Activated CD4-positive, alpha-beta T cell treated with anti-CD3 and anti-CD28 coated beads for 24 hours (primary cell): ENCODE results near the gene BTG4.

Experiments used
- DNase-seq, 2 donors: peaks; one replicate each; pipeline ENCODE4 v3.0.0-alpha.2; 2020; ENCODE audit warnings: low read depth in 2 of 2

The BTG4 gene

DNA sequence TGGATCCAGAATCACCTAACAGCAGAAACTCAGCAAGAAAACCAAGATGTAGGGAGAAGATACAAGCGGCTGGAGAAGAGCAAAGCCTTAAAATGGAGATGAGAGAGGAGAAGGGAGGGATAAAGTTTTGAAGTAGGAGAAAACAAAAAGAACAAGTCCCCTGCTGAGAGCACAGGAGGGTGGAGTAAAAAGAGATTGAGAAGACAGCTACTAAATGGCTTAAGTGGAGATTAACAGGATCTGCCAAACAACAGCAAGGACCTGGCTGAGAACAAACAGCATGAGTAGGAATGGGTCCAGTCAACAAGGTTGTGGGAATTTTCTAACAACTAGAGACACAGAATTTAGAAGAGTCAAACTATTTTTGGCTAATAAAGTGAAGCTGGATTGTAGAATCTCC lies 18.1 kb downstream of the BTG4 start:
- no peak for DNase-seq

DNA sequence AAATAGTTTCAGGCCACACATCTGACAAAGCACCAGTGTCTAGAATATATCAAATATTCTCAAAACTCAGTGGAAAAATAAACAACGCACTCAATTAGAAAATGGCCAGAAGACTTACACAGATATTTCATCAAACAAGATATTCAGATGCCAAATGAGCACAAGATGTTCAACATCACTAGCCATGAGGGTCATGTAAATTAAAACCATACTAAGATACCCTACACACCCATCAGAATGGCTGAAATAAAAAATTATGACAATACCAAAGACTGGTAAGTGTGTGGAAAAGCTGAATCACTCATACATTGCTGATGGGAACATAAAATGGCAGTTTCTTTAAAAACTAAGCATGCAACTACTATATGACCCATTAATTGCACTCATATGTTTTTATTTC lies 21.7 kb downstream of the BTG4 start:
- no peak for DNase-seq

DNA sequence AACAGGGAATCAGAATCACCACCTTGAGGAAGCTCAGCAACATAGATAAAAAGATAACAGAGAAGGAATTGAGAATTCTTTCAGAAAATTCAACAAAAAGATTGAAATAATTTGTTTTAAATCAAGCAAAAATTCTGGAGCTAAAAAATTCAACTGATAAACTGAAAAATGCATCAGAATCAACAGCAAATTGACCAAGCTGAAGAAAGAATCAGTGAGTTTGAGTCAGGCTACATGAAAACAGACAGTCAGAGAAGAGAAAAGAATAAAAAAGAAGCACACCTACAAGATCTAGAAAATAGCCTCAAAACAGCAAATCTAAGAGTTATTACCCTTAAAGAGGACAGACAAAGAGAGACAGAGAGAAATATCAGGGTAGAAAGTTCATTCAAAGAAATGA lies 28.8 kb downstream of the BTG4 start:
- no peak for DNase-seq

DNA sequence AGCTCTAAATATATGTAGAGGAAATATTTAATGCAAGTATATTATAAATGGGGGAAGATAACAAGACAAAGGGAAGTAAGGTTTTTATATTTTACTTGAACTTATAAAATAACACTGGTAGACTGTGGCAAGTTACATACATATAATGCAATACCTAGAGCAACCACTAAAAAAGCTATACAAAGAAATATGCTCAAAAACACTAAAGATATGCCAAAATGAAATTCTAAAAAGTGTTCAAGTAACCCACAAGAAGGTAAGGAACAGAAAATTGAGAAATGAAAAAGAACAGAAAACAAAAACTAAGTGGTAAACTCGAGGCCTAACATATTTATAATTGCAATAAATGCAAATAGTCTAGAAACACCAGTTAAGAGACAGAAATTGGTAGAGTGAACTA lies 32.5 kb downstream of the BTG4 start:
- no peak for DNase-seq

DNA sequence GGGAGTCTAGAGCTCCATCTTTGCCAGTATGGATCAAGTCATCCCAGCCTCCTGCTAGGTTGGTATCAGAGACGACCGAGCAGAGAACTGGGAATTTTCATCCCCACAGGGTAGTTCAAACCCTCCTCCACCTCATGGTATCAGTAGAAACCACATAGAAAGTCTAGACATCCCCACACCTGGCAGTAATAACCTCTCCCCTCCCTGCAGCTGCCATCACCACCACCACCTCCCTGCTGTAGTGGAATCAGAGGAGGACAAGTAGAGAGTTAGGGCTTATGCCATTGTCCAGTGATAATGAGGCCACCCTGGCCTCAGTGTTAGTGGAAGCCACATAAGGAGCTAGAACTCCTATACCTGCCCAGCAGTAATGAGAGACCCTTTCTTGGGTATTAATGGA lies 34.3 kb downstream of the BTG4 start:
- no peak for DNase-seq

DNA sequence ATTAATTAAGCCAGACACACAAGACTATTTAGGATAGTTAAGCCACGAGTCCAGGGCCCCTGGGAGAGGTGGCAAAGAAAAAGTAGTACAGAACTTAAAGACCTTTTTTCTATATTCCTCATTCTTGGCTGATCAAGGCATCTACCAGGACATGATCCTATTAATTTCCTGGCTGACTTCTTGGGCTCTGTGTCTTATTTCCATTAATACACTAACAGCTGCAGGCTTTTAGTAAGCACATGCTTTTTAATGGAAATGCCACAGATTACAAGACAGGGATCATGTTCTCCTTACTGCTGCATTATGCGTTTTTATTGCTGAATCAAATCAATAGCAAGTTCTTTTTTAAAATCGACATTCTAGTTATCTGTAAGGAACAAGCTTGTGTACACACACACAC lies 35.2 kb downstream of the BTG4 start:
- DNase-seq, result no peak

DNA sequence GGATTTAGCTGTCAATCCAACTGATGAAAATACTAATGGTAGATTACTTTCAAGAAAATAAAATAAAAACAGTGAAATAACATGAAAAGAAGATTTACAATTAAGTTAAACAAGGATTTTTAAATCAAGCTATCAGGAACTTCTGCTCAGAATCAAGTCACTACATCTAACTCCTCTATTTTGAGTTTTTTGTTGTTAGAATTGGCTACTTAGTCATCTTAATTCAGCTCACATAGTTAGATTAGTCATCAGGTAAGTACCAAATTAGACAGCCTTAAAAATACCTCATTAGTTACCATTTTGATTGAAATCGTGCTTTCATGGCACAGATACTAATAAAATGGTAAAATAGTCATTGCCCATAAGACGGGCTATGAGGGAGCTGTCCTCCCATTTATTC lies 35.8 kb downstream of the BTG4 start:
- DNase-seq, result no peak

DNA sequence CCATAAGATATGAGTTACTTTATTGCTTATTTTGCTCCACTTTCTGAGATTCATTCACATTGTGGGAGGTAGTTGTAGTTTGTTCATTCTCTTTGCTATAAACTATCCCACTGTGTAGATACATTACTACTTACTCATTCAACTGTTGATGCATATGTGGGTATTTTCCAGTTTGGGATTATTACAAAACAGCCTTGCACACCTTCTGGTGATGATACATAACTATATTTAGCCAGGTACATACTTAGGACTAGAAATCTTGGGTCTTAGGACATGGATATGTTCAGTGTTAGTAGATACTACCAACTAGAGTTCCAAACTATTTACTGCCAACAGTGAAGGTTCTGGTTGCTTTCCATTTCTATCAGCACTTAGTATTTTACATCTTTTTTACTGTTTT lies 37.8 kb downstream of the BTG4 start:
- no peak for DNase-seq

DNA sequence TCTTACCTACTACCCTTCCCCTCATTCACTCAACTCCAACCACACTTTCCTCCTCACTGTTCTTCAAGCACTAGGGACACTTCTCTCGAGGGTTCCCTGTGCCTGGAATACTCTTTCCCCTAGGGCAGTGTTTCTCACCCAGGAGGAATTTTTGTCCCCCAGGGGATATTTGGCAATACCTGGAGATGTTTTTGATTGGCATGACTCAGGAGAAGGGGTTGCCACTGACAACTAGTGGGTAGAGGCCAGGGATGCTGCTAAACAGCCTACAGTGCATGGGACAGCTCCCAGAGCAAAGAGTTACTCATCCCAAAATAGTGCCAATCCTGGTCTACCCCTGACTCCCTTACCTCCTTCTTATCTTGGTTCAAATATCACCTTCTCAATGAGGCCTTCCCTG lies 40.0 kb downstream of the BTG4 start:
- no peak for DNase-seq

DNA sequence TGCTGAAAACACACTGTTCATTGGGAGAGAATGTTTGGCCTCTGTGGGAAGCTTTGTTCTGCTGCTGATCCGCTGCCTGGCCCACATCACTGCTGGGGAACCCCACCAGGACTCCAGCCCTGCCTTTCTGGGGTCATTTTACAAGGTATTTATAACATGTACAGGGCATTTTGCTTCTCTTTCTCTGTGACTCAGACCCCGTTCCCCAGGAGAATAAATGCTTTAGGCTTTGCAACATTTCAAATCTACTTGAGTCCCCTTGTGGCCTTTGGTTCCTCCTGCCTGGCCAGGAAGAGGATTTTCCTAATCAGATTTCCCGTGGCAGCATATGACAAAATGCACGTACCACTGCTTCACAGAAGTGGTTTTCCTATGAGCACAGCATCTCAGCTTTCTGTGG lies 43.0 kb downstream of the BTG4 start:
- DNase-seq, result no peak

DNA sequence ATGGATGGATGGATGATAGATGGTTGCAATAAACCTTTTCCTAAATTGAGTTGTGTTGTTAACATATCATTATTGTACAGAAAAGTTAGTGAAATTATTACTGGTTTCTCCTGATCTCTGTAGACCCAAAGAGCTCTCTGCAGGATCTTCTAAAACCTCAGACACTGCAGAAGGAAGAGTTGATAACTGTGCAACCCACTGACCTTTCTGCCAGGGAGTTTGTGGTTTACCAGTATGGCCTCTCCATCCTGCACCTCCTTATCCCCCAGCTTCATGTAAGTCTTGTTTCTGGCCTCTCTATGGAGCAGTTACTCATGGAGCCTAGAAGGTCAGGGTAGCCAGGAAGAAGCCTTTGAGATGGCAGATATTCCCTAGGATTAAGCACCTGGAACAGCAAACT lies 45.6 kb downstream of the BTG4 start:
- DNase-seq, result no peak

DNA sequence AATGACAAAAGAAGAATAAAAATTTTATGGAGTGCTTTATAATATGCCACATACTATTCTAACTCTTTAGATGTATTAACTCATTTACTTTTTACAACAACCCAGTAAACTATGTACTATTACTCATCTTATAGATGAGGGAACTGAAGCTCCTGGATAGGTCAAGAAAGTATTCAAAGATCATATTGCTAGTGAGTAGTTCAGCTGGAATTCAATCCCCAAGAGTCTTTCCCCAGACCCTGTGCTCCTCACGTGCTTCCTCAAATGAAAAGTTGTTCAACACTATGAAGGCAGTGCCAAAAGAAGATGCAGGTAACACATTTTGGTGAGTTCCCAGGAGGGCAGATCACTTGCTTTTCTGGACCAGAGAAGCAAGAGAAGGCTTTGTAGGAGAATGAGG lies 46.8 kb downstream of the BTG4 start:
- no peak for DNase-seq

DNA sequence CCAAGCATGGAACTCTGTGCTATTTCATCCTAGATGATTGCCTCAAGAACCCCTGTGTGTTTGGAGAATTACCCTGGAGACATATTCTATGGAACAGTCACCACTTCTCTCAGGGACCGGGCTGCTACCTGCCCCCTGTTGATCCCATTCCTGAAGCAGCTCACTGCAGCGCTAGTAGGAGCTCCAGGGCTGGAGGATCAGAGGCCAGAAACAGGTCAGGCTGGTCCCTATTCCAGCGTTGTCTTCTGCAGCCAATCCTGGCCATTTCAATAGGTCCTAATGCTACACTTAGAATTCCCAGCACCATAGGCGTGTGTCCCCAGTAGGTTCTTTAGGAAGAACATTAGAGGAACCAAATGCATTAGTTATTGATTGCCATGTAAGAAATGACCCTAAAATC lies 48.9 kb downstream of the BTG4 start:
- no peak for DNase-seq

DNA sequence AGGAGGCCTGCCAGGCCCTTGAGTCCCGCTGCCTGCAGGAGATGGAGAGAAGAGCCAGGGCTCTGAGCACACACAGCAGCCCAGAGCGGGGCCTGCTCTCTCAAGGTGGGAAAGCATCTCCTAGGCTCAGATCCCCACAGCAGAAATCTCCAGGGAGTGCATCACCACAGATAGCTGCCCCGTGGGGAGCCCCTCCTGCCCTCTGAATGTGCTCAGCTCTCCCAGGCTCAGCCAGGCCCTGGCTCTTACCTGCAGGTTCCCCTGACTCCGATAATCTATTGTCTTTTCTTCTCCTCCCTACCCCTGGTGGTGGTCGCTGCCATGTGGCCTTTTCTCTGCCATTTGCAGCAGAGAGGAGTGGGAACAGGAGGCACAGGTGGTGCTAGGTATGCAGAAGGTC lies 49.9 kb downstream of the BTG4 start:
- DNase-seq, result no peak

DNA sequence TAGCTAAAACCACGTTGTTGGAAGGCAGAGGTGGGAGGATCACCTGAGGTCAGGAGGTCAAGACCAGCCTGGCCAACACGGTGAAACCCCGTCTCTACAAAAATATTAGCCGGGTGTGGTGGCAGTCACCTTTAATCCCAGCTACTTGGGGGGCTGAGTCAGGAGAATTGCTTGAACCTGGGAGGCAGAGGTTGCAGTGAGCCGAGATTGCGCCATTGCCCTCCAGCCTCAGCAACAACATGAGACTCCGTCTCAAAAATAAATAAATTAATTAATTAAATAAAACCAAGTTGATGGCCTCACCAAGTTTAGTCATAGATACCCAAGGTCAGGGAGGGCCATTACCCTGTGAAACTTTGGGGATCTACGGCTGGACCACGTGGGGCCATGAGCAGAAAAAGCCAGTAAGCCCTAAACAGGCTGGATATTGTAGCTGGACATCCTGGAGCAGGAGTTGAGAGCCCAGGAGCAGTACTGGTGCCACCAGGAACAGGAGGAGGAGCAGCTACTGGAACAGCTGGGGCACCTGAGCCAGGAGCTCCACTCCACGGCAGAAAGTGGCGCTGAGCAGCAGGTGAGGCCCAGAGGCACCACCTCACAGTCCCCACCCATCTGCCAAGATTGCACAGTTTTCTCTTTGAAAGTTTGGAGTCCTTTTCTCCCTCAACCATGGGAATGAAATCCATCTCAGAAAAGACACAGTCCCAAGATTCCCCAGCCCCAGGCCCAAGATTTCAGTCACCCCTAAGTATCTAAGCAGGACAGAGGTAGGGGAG lies 50.5 kb downstream of the BTG4 start:
- DNase-seq, result no peak

DNA sequence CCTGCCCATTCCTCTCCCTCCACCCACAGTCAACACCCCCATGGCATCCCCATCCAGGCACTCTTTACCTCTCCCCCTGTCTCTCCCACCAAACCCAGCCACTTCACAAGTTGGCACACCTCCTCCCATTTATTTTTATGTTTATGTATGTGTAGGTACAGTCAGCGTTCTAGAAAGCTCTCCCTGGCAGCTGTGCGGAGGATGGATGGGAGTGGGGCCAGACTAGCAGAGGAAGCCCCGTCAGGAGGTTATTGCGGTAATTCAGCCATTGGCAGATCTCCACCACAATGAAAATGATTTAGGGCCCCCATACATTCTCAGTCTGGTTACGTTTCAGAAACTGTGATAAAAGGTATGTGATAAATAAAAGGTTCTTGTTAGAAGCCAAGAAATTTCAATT lies 51.3 kb downstream of the BTG4 start:
- DNase-seq, result no peak

DNA sequence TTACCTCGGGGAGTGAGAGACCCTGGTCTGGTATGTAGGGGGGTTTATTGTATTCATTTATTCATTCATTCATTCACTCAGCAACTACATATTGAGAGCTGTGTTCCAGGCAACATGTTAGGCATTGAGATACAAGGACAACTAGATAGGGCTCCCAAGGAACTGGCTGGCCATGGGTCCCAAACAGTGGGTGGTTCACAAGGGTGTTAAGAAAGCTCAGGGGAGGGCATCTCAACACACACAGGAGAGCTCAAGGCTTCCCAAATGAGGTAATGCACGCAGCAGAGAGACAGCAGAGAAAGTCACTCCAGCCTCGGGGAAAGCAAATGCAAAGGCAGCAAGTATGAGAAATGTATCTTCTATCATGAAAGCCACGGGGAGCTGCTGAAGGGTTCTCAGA lies 51.8 kb downstream of the BTG4 start:
- no peak for DNase-seq

DNA sequence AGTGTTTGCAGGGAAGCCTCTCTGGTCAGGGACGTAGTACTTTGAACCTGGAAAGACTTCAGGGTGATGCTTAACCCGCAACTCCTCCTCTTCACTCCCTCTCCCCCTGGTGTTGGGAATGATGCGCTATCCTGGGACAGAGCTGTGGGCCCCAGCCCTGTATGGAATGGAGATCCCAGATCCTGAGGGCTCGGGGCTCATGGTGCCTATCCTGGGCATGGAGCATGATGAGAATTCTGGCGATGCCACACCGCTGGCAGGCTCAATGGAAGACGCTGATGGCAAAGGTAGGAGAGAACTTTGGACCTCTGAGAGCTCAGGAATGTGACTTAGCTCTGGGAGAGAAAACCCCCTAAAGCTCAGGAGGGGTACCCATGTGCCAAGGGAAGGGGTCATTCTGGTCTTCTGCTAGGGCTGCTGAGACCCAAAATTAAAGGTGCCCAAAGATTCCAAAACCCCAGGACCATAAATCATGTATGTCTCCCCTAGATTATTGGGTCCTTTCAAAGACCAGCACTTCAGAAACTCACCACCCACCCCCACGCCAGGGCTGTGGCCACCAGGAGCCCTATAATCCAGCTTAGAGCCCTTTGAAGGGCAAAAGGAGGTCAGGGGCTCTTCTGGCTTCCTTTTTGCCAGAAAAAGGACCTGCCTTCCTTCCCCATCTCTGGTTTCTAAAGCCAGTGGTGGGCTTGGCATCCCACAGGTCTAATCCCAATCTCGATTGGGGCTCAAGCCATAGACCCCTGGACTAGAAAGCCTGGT lies 52.5 kb downstream of the BTG4 start:
- no peak for DNase-seq

DNA sequence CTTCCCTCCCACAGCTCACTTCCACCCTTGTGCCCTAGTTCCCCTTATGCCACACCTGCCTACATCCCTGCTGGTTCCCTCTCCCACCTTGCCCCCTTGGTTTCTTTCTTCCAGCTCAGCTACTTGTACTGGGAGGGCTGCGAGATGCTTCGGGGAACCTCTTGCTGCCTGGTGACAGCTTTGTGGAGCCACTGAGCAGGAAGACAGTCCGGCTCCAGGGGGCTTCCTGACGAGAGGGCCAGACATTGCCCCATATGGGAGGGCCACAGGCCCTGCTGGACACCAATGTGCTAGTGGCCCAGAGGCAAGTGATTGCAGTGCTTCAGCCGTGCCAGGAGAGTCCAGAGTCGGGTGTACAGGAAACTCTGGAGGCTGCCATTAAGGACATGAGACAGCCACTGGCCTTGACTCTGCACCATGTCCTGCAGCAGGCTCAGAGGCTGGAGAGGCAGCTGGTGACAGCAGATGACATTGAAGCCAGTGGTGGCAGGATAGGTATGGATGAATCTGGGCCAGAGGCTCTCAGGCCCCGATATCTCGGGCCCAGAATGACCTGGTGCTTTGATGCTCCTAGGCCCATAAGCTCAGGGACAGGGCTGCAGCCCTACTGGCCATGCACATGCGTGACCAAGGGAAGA lies 54.3 kb downstream of the BTG4 start:
- DNase-seq, result no peak

DNA sequence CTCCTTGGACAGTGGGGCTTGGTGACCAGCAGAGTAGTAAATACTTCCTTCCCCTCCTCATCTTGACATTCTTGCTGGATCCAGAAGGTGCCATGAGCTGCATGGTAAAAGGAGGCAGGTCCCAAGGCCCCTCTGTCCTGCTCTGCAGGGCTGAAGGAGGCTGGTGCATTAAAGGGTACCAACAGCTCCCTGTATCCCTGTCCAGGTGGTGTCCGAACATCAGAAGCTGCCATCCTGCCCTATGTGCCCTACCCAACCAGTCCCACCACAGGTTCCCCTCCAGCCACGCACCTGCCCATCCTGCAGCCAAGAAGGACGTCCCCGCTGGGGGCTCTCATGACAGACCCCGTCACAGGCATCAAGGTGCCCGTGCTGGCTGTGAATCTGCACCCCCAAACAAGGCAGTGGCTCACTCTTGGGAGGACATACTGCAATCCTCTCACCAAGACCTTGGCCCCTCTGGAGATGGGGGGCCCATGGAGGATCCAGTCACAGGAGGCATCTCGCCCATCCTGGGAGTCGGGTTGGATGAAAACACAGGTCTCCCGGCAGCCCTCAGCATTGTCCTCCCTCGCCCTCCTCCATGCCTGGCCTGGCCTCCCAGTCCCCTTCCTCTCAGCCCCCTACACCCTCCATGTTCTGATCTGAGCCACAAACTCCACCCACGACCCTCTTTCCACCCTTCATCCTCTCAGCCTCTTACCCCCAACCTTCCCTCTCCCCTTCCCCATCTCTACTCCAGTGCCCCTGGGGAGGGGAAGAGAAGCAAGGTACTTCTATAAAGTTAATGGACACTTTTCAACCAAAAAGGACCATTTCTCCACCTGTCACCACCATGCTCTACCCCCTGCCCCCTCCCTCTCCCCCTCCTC lies 55.1 kb downstream of the BTG4 start:
- no peak for DNase-seq

DNA sequence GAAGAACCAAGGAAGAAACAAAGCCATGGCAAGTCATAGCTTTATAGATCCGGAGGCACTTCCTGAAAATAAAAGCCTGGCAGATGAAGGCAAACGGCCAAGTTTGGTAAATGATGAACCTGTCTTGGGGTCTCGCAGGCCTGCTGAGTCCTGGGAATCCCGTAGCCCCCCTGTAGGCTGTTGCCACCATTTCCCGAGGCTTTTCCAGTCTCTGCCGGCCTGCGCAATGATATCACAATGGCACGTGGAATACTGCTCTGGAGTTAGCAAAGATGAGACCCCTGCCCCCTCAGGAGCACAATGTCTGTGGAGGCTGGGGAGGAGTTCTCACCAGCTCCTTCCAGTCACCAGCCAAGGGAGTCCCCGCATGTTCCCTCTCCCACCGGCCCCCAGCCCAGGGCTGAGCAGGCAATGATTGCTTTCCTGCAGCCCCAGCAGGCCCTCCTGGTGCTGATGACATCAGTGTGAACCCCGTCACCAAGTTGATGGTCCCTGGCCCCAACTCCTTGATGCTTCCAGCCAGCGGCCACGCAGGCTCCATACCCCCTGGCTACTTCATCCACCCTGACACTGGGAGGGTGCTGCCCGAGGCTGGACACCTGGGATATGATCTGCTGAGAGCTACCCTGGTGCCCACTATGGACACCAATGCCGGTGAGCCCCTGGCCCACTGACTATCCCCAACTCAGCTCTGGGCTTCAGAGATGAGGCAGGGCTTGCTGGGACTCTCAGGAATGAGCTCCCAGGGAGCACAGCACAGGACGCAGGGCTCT lies 55.9 kb downstream of the BTG4 start:
- DNase-seq, result no peak
